Central memory CD8-positive, alpha-beta T cell (primary cell): ENCODE measurements around the gene TEX51.

Experiments used
- ATAC-seq: fragments of 150-1000 bp; cut with Tn5 transposase; replicated peaks from 2 replicates; pipeline ENCODE4 v1.10.0; 2022; ENCODE audit warnings: mild to moderate bottlenecking, moderate FRiP score, moderate number of reproducible peaks; ENCODE audit not compliant: poor library complexity, severe bottlenecking; ENCODE audit errors: extremely low read depth
- DNase-seq, 2 donors: peaks; one replicate each; pipeline ENCODE4 v3.0.0; 2021; ENCODE audit warnings: low spot score in 2 of 2
- H3K27ac Mint-ChIP-seq: one replicate; pipeline ENCODE4 v1.8.0; 2022; ENCODE audit warnings: low read depth, mild to moderate bottlenecking, moderate library complexity, mixed read lengths
- H3K27me3 Mint-ChIP-seq: one replicate; pipeline ENCODE4 v1.8.0; 2022; ENCODE audit warnings: mixed read lengths
- H3K36me3 Mint-ChIP-seq: one replicate; pipeline ENCODE4 v1.8.0; 2022; ENCODE audit warnings: mild to moderate bottlenecking, moderate library complexity, mixed read lengths; ENCODE audit not compliant: insufficient read depth
- H3K4me1 Mint-ChIP-seq: one replicate; pipeline ENCODE4 v1.8.0; 2022; ENCODE audit warnings: mixed read lengths
- H3K4me3 Mint-ChIP-seq: one replicate; pipeline ENCODE4 v1.8.0; 2022; ENCODE audit warnings: mild to moderate bottlenecking, moderate library complexity, mixed read lengths
- H3K9me3 Mint-ChIP-seq: one replicate; pipeline ENCODE4 v1.8.0; 2022; ENCODE audit warnings: mixed read lengths

TEX51 gene

GRCh38 chr2:126900646-126901319, 2.1 kb downstream of the TEX51 start:
- peaks cover 7% of the 10 kb centered on the region for H3K9me3 Mint-ChIP-seq
- H3K4me3 Mint-ChIP-seq, result no peak overlapping the region

GRCh38 chr2:126901459-126901858, 2.8 kb downstream of the TEX51 start:
- DNase-seq, result no peak
- H3K4me3 Mint-ChIP-seq, result no peak overlapping the region
- H3K36me3 Mint-ChIP-seq, result no peaks in the 10 kb centered on the region
- H3K4me1 Mint-ChIP-seq, result no peaks in the 10 kb centered on the region
- H3K27ac Mint-ChIP-seq, result no peak overlapping the region
- peaks cover 76% of the 10 kb centered on the region for H3K27me3 Mint-ChIP-seq
- no peak for ATAC-seq
- H3K9me3 Mint-ChIP-seq, result peaks cover 7% of the 10 kb centered on the region

More at GRCh38 chr2:126900646-126901319, 2.1 kb downstream of the TEX51 start:
- no peak overlapping the region for H3K27ac Mint-ChIP-seq
- ATAC-seq, result no peak
- H3K4me1 Mint-ChIP-seq, result no peaks in the 10 kb centered on the region
- DNase-seq, result no peak
- H3K36me3 Mint-ChIP-seq, result no peaks in the 10 kb centered on the region
- H3K27me3 Mint-ChIP-seq, result peaks cover 69% of the 10 kb centered on the region

- ATAC-seq, result no peak
- H3K4me3 Mint-ChIP-seq, result no peak overlapping the region
- peaks cover 84% of the 10 kb centered on the region for H3K27me3 Mint-ChIP-seq
- no peaks in the 10 kb centered on the region for H3K4me1 Mint-ChIP-seq
- H3K9me3 Mint-ChIP-seq, result peaks cover 7% of the 10 kb centered on the region
- no peak overlapping the region for H3K27ac Mint-ChIP-seq
- no peak for DNase-seq
- no peaks in the 10 kb centered on the region for H3K36me3 Mint-ChIP-seq
These were observed 3.6 kb downstream of the TEX51 start for GRCh38 chr2:126902152-126902835.

GRCh38 chr2:126902859-126903258, 4.2 kb downstream of the TEX51 start:
- Mint-ChIP-seq H3K27ac (no peak overlapping the region), H3K9me3 (peaks cover 7% of the 10 kb centered on the region), H3K36me3 (no peaks in the 10 kb centered on the region), H3K4me3 (no peak overlapping the region), H3K4me1 (no peaks in the 10 kb centered on the region), H3K27me3 (peaks cover 84% of the 10 kb centered on the region)
- DNase-seq (no peak), ATAC-seq (no peak)

GRCh38 chr2:126905991-126906390, 7.3 kb downstream of the TEX51 start:
- Mint-ChIP-seq H3K36me3 (no peaks in the 10 kb centered on the region), H3K4me3 (no peak overlapping the region), H3K27me3 (peaks cover 82% of the 10 kb centered on the region), H3K27ac (no peak overlapping the region), H3K9me3 (no peaks in the 10 kb centered on the region), H3K4me1 (no peaks in the 10 kb centered on the region)
- ATAC-seq (no peak), DNase-seq (no peak)

- Mint-ChIP-seq H3K9me3 (no peaks in the 10 kb centered on the region), H3K36me3 (no peaks in the 10 kb centered on the region), H3K4me1 (no peaks in the 10 kb centered on the region), H3K27ac (no peak overlapping the region), H3K27me3 (peaks cover 74% of the 10 kb centered on the region), H3K4me3 (no peak overlapping the region)
- DNase-seq (no peak), ATAC-seq (no peak)
These were observed 8.1 kb downstream of the TEX51 start for GRCh38 chr2:126906781-126907180.

GRCh38 chr2:126907671-126908070, 9.0 kb downstream of the TEX51 start:
- Mint-ChIP-seq H3K36me3 (no peaks in the 10 kb centered on the region), H3K9me3 (no peaks in the 10 kb centered on the region), H3K4me3 (no peak overlapping the region), H3K27me3 (peaks cover 65% of the 10 kb centered on the region), H3K4me1 (no peaks in the 10 kb centered on the region), H3K27ac (no peak overlapping the region)
- DNase-seq (no peak), ATAC-seq (no peak)

- no peak overlapping the region for H3K27ac Mint-ChIP-seq
- DNase-seq (no peak), ATAC-seq (no peak)
- H3K4me3 Mint-ChIP-seq, result no peak overlapping the region
- no peaks in the 10 kb centered on the region for H3K9me3 Mint-ChIP-seq
- no peaks in the 10 kb centered on the region for H3K4me1 Mint-ChIP-seq
- H3K36me3 Mint-ChIP-seq, result no peaks in the 10 kb centered on the region
- H3K27me3 Mint-ChIP-seq, result peaks cover 56% of the 10 kb centered on the region
These were observed 10.1 kb downstream of the TEX51 start for GRCh38 chr2:126908721-126909177.

GRCh38 chr2:126909366-126909765, 10.7 kb downstream of the TEX51 start:
- Mint-ChIP-seq H3K36me3 (no peaks in the 10 kb centered on the region), H3K4me1 (no peaks in the 10 kb centered on the region), H3K4me3 (no peak overlapping the region), H3K27me3 (peaks cover 58% of the 10 kb centered on the region), H3K27ac (no peak overlapping the region), H3K9me3 (no peaks in the 10 kb centered on the region)
- no peak for DNase-seq
- ATAC-seq, result no peak

GRCh38 chr2:126909781-126910180, 11.1 kb downstream of the TEX51 start:
- Mint-ChIP-seq H3K27me3 (peaks cover 63% of the 10 kb centered on the region), H3K4me1 (no peaks in the 10 kb centered on the region), H3K4me3 (no peak overlapping the region), H3K36me3 (peaks cover 2% of the 10 kb centered on the region), H3K27ac (no peak overlapping the region), H3K9me3 (no peaks in the 10 kb centered on the region)
- ATAC-seq (no peak), DNase-seq (no peak)

- no peak overlapping the region for H3K27ac Mint-ChIP-seq
- H3K4me1 Mint-ChIP-seq, result no peaks in the 10 kb centered on the region
- H3K4me3 Mint-ChIP-seq, result no peak overlapping the region
- DNase-seq (no peak), ATAC-seq (no peak)
- peaks cover 62% of the 10 kb centered on the region for H3K27me3 Mint-ChIP-seq
- peaks cover 2% of the 10 kb centered on the region for H3K36me3 Mint-ChIP-seq
- no peaks in the 10 kb centered on the region for H3K9me3 Mint-ChIP-seq
These were observed 11.9 kb downstream of the TEX51 start for GRCh38 chr2:126910637-126911036.

GRCh38 chr2:126911111-126911796, 12.6 kb downstream of the TEX51 start:
- Mint-ChIP-seq H3K4me3 (no peak overlapping the region), H3K4me1 (no peaks in the 10 kb centered on the region), H3K27me3 (peaks cover 62% of the 10 kb centered on the region), H3K27ac (no peak overlapping the region), H3K9me3 (no peaks in the 10 kb centered on the region), H3K36me3 (peaks cover 2% of the 10 kb centered on the region)
- ATAC-seq (no peak), DNase-seq (no peak)

GRCh38 chr2:126912201-126912600, 13.5 kb downstream of the TEX51 start:
- H3K4me3 Mint-ChIP-seq, result no peak overlapping the region
- no peaks in the 10 kb centered on the region for H3K4me1 Mint-ChIP-seq
- H3K27ac Mint-ChIP-seq, result no peak overlapping the region
- DNase-seq, result no peak
- H3K36me3 Mint-ChIP-seq, result peaks cover 2% of the 10 kb centered on the region
- ATAC-seq, result no peak
- no peaks in the 10 kb centered on the region for H3K9me3 Mint-ChIP-seq
- H3K27me3 Mint-ChIP-seq, result peaks cover 62% of the 10 kb centered on the region
